Measurements from ENCODE around the gene VDR.

DNA sequence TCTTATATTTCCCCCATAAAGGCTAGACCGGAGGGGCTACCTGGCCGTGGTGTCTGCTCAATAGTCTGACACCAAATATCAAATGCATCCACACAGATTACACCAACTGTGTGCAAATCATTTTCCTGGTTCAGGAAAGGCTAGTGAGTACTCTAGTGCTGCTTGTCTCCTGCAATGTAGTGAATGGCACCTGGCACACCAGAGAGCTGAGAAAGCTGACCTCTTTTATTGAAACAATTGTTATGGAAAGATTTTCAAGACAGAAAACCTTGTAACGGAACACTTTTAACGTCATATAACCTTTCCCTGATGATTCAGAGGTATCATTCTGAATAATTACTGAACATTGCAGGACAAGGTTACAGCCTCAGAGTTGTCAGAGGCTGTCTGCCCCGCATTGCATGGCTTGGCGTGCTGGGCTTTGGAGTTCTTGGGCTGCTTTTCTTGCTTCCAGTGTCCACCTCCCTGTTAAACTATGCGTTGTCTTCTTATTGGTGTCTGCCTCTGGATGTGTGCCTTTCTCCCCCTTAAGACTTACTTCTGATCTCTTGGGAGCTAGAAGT is 44.4 kb downstream of the VDR start:
- TF ChIP-seq POLR2A (IDR thresholded peaks at IDR 0.05): peak in 1 of 2 donors; percentile 73
- TF ChIP-seq, protein P1, sequence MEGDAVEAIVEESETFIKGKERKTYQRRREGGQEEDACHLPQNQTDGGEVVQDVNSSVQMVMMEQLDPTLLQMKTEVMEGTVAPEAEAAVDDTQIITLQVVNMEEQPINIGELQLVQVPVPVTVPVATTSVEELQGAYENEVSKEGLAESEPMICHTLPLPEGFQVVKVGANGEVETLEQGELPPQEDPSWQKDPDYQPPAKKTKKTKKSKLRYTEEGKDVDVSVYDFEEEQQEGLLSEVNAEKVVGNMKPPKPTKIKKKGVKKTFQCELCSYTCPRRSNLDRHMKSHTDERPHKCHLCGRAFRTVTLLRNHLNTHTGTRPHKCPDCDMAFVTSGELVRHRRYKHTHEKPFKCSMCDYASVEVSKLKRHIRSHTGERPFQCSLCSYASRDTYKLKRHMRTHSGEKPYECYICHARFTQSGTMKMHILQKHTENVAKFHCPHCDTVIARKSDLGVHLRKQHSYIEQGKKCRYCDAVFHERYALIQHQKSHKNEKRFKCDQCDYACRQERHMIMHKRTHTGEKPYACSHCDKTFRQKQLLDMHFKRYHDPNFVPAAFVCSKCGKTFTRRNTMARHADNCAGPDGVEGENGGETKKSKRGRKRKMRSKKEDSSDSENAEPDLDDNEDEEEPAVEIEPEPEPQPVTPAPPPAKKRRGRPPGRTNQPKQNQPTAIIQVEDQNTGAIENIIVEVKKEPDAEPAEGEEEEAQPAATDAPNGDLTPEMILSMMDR (IDR thresholded peaks at IDR 0.05): no peak

Measured in adrenal gland (tissue), 5 donors.